H54 (cell line): Measurements from ENCODE around the gene AMD1.
A peak's percentile ranks its signal among the peaks of the same experiment; 100 is the strongest.

Experiments used
- DNase-seq: peaks from one replicate; pipeline ENCODE4 v3.0.0; 2011; ENCODE audit warnings: low spot score, mixed read lengths; ENCODE audit not compliant: insufficient read length
- FAIRE-seq: peaks from 3 replicates; lab custom pipeline; 2011; peaks lifted over from hg19 to GRCh38; lab: Jason Lieb, UNC
- POLR2A ChIP-seq: IDR thresholded peaks from 2 replicates; pipeline ENCODE4 v1.6.1; 2011; ENCODE audit warnings: low read depth, mild to moderate bottlenecking, low read length

AMD1 gene

DNA sequence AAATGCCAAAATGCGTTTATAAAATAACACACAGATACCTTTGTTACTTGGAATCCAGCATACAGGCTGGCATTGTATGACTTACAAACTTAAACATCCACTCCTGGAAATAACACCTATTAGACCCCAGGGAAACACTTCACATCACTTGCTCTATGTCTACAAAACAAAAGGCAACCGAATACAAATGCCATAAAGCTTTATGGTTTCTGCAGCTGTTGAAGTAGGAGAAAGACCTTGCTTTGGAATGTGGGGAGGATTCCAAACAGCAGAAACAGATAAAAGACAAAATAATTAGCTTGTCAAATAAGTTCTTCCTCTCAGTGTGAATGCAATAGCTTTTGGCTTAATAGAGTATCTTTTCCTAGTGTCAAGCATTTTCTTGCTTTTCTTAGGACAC is 9.8 kb upstream of the AMD1 start:
- DNase-seq (no peak), FAIRE-seq (no peak)
- TF ChIP-seq POLR2A, result no peak

GRCh38 chr6:110874880-110875547 is 429 bp downstream of the AMD1 start:
- FAIRE-seq (no peak), DNase-seq (no peak)
- TF ChIP-seq POLR2A, result no peak

- FAIRE-seq (no peak), DNase-seq (no peak)
- no peak for TF ChIP-seq POLR2A
These were observed 1.1 kb downstream of the AMD1 start for GRCh38 chr6:110875548-110876169.

- peak; percentile 76 for TF ChIP-seq POLR2A
- peak; percentile 20 for FAIRE-seq
- DNase-seq, result peak; percentile 35
These were observed 1.7 kb downstream of the AMD1 start for GRCh38 chr6:110876170-110876773.

- no peak for DNase-seq
- TF ChIP-seq POLR2A, result no peak
- no peak for FAIRE-seq
These were observed 2.4 kb downstream of the AMD1 start for GRCh38 chr6:110876806-110877564.

- no peak for TF ChIP-seq POLR2A
- no peak for DNase-seq
- FAIRE-seq, result no peak
These were observed 3.0 kb downstream of the AMD1 start for GRCh38 chr6:110877569-110877968.

GRCh38 chr6:110878751-110879522 is 4.4 kb downstream of the AMD1 start:
- FAIRE-seq (no peak), DNase-seq (no peak)
- no peak for TF ChIP-seq POLR2A

GRCh38 chr6:110880651-110881050 is 6.1 kb downstream of the AMD1 start:
- no peak for DNase-seq
- FAIRE-seq, result no peak
- TF ChIP-seq POLR2A, result no peak

GRCh38 chr6:110881546-110882273 is 7.1 kb downstream of the AMD1 start:
- FAIRE-seq (no peak), DNase-seq (no peak)
- no peak for TF ChIP-seq POLR2A

GRCh38 chr6:110882274-110882619 is 7.7 kb downstream of the AMD1 start:
- DNase-seq (no peak), FAIRE-seq (no peak)
- TF ChIP-seq POLR2A, result no peak

GRCh38 chr6:110882824-110883554 is 8.4 kb downstream of the AMD1 start:
- TF ChIP-seq POLR2A, result no peak
- no peak for FAIRE-seq
- DNase-seq, result no peak

DNA sequence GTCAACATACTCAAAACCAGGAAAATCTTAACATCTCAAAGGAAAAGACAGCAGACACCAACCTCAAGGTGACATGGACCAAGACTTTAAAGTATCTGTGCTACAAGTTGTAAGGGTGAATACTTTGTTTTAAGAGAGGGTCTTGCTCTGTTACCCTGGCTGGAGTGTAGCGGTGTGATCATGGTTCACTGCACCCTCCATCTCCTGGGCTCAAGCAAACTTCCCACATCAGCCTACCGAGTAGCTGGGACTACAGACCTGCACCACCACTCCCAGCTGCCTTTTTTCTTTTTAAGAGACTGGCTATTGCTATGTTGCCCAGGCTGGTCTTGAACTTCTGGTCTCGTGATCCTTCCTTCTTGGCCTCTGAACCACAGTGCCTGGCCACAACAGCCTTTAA is 9.7 kb downstream of the AMD1 start:
- FAIRE-seq (no peak), DNase-seq (no peak)
- TF ChIP-seq POLR2A, result no peak
